BE2C (cell line): ENCODE data around the gene METRNL.
"Not testable (repeated sequence)": the region's sequence is repeated elsewhere in the genome, so short reads cannot be mapped to it uniquely, and the experiment has no call there.

Source experiments
- DNase-seq: peaks from one replicate; pipeline ENCODE4 v3.0.0-alpha.2; 2020
- H3K27me3 ChIP-seq: fragments of 250-450 bp; sonication (Bioruptor Pico); 2 replicates; pipeline ENCODE4 v1.5.1; 2020; ENCODE audit warnings: mild to moderate bottlenecking
- H3K36me3 ChIP-seq: fragments of 250-450 bp; sonication (Bioruptor Pico); 2 replicates; pipeline ENCODE4 v1.5.1; 2020; ENCODE audit warnings: mild to moderate bottlenecking
- H3K4me1 ChIP-seq: fragments of 250-450 bp; sonication (Bioruptor Pico); 2 replicates; pipeline ENCODE4 v1.5.1; 2020
- H3K4me3 ChIP-seq: 2 replicates; pipeline ENCODE4 v1.5.1; 2011; ENCODE audit warnings: low read depth, low read length
- H3K9me3 ChIP-seq: fragments of 250-450 bp; sonication (Bioruptor Pico); 2 replicates; pipeline ENCODE4 v1.5.1; 2020
- CTCF ChIP-seq: IDR thresholded peaks from 2 replicates; pipeline ENCODE4 v1.5.1; 2012; ENCODE audit warnings: mild to moderate bottlenecking, low read depth, low read length

The METRNL gene

GRCh38 chr17:83035722-83036121 is 43.7 kb upstream of the METRNL start:
- Histone ChIP-seq H3K9me3 (no peaks in the 10 kb centered on the region; the same call in 1 of the 2 replicates), H3K4me1 (no peaks in the 10 kb centered on the region), H3K36me3 (no peaks in the 10 kb centered on the region), H3K27me3 (no peaks in the 10 kb centered on the region), H3K4me3 (no peak overlapping the region)
- no peak for TF ChIP-seq CTCF
- no peak for DNase-seq

- no peak overlapping the region for H3K4me3 ChIP-seq
- no peaks in the 10 kb centered on the region for H3K36me3 ChIP-seq
- H3K9me3 ChIP-seq: no peaks in the 10 kb centered on the region; the same call in 1 of the 2 replicates
- H3K4me1 ChIP-seq: no peaks in the 10 kb centered on the region
- H3K27me3 ChIP-seq: no peaks in the 10 kb centered on the region
- DNase-seq: no peak
- TF ChIP-seq CTCF: no peak
These were observed 43.2 kb upstream of the METRNL start for GRCh38 chr17:83036193-83036592.

- no peak for DNase-seq
- H3K36me3 ChIP-seq: no peaks in the 10 kb centered on the region
- H3K4me3 ChIP-seq: no peak overlapping the region
- no peak for TF ChIP-seq CTCF
- peaks cover 3% of the 10 kb centered on the region; the same call in 1 of the 2 replicates for H3K9me3 ChIP-seq
- H3K27me3 ChIP-seq: no peaks in the 10 kb centered on the region
- H3K4me1 ChIP-seq: no peaks in the 10 kb centered on the region
These were observed 42.7 kb upstream of the METRNL start for GRCh38 chr17:83036666-83037065.

GRCh38 chr17:83037084-83037873 is 42.1 kb upstream of the METRNL start:
- Histone ChIP-seq H3K27me3 (no peaks in the 10 kb centered on the region), H3K9me3 (peaks cover 3% of the 10 kb centered on the region; the same call in 1 of the 2 replicates), H3K4me1 (no peaks in the 10 kb centered on the region), H3K36me3 (no peaks in the 10 kb centered on the region), H3K4me3 (no peak overlapping the region)
- DNase-seq: no peak
- no peak for TF ChIP-seq CTCF

- no peak for TF ChIP-seq CTCF
- Histone ChIP-seq H3K4me1 (no peaks in the 10 kb centered on the region), H3K27me3 (no peaks in the 10 kb centered on the region)
These were observed 41.6 kb upstream of the METRNL start for GRCh38 chr17:83037874-83038165.

GRCh38 chr17:83038983-83039382 is 40.4 kb upstream of the METRNL start:
- H3K36me3 ChIP-seq, H3K4me3 ChIP-seq, H3K27me3 ChIP-seq, DNase-seq, H3K9me3 ChIP-seq, H3K4me1 ChIP-seq: not testable (repeated sequence)

More at GRCh38 chr17:83037874-83038165, 41.6 kb upstream of the METRNL start:
- Histone ChIP-seq H3K9me3 (peaks cover 3% of the 10 kb centered on the region; the same call in 1 of the 2 replicates), H3K4me3 (no peak overlapping the region), H3K36me3 (no peaks in the 10 kb centered on the region)
- no peak for DNase-seq
